ENCODE results near the gene TRAIP.
"Not testable (repeated sequence)": the region's sequence is repeated elsewhere in the genome, so short reads cannot be mapped to it uniquely, and the experiment has no call there.

Gene TRAIP

GRCh38 chr3:49856181-49857005 is at the start of gene TRAIP:
TSS of gene TRAIP (minus strand) at chr3:49856564. CDS start at chr3:49856453, 111 bp downstream.
- DNase-seq = peak; percentile 75

GRCh38 chr3:49904448-49904847 is 48.1 kb upstream of the TRAIP start:
- DNase-seq = not testable (repeated sequence)

- peak; percentile 72 for DNase-seq
These were observed 47.4 kb upstream of the TRAIP start, which contains the start of gene MST1R for GRCh38 chr3:49903451-49904424. TSS of gene MST1R (minus strand) at chr3:49903873. CDS start at chr3:49903609, 264 bp downstream.

DNA sequence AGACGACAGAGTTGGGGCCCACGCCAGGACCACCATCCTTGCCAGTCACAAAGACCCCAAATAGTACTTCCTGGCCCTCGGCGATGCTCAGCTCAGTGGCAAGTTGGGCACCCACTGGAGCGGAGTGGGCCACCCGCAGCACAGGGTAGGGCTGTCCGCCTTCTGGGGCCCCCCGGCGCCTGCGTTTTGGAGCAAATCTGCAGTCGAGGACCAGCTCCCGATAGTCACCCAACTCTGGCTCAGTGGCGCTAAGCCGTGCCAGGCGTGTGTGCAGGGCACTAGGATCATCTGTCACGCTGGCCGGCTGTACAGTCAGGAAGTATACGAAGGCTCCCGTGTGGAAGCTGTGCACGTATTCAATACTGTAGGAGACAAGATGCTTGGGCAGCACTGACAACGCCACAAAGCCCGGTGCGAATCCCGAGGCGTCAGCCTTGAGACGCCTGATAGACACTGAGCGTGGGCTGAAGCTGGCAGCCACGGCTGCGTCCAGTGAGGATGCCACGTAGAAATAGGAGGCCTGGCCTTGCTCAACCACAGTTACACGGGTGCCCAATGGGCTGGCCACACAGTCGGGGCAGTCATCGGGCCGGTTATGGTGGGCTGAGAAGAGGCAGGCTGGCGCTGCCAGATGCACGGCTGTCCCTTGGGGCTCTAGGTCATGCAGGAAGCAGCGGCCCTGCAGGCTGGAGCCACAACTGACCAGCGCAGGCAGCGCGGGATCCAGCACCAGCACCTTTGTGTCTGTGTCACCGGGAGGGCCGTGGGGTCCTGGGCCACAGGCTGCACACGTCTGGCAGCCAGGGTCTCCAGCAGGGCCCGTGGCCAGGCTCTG is 46.4 kb upstream of the TRAIP start:
- DNase-seq = no peak

- DNase-seq = no peak
These were observed 45.3 kb upstream of the TRAIP start for GRCh38 chr3:49901366-49902339.

DNA sequence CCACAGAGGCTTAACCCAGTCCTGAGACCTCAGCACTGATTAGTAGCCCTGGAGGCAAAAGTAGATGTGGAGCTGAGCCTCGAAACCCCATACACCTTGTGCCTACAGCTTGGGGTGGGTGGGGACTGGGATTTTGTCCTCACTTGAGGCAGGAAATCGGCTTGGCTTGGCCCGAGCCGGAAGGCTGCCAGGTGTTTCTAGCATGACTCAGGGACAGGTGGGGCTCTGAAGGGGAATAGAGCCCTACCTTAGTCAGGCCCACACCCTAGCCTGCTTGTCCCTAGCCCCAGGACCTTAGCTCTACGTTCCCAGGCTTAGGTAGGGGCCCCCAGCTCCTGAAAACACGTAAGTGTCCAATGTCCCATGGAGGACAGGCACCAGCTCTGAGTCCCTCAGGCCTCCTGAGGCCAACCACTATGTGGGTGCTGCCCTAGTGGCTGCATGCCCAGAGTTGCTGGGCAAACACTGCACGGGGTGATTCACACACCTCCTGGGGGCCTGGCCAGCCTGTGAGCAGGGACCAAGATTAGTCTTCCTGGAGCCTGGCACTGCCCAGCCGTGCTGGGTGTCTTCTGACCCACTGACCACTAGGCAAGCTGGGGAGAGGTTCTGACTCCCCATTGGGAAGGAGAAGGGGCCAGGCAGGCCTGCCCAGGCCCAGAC is 44.3 kb upstream of the TRAIP start:
- peak; percentile 37 for DNase-seq

GRCh38 chr3:49899815-49900214 is 43.5 kb upstream of the TRAIP start:
- DNase-seq = no peak

GRCh38 chr3:49898991-49899390 is 42.6 kb upstream of the TRAIP start:
- no peak for DNase-seq

DNA sequence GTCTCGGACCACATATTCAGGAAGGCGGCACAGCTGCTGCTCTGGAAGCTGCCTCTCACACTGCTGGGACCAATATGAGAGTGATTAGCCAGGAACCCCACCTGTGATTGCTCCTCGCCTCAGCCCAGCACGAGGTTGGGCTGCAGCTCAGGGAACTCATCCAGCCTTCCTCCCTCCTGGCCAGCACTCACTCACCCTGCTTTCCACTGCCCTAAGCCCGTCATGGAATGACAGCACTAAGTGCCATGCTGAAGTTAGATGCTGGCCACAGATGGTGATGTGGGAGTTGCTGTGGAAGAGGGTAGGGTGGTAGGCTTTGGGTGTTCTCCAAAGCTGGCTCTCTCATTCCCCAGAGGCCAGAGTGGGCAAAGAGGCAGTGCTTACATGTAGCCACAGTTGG is 40.0 kb upstream of the TRAIP start:
- no peak for DNase-seq

DNA sequence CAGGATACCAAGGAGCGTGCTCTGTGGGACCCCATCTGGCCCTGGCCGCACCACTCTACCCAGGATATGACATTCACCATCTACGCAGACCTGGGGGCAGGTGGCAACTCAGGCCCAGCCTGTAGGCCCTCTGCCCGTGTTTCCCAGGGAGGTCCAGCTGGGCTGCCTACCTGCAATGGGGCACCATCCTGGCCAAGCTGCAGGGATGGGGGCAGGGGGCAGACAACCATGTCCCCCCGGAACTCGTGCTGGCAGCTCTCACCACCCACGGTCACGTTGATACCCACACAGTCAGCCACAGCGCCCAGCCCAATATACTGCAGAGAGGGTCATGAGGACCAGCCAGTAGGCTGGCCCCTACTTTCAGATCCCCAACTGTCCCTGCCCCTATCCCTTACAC is 39.4 kb upstream of the TRAIP start:
- DNase-seq = no peak

DNA sequence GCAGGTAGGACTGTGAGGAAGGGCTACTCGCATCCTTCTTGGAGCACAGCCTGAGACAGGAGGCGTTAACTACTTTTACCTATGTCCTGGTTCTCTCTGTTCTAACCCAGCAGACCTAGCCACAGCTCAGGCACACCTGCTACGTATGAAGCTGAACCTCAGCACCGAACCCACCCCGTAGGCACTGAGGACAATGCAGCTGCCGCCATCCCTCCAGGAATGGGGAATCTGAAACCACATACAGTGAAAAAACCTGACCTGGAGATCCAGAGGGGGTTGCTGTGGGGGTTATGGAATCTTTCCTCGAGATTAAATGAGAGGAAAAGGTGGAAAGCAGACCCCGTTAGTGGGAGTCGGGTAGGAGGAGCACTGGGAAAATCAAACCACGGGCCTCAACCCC is 32.9 kb upstream of the TRAIP start:
- no peak for DNase-seq

- no peak for DNase-seq
These were observed 30.5 kb upstream of the TRAIP start for GRCh38 chr3:49886922-49887265.

DNA sequence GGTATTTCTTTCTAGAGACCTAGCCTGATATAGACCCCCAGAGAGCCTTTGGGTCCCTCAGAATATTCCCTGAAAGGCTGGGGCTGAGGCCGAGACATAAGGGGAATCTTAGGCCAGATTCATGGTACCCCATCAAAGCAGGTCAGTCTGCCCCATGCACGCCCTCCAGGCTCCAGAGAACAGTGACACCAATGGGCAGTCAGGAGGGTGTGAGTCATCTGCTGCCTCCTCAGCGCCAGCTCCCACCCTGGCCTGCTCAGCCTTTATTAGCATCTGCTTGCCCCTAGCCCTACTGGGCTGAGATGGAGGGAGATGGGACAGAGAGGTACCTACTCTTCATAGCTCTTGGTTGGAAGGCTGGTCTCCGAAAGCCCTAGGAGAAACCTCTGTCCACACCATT is 27.6 kb upstream of the TRAIP start:
- no peak for DNase-seq

- no peak for DNase-seq
These were observed 25.8 kb upstream of the TRAIP start for GRCh38 chr3:49882166-49882565.

DNA sequence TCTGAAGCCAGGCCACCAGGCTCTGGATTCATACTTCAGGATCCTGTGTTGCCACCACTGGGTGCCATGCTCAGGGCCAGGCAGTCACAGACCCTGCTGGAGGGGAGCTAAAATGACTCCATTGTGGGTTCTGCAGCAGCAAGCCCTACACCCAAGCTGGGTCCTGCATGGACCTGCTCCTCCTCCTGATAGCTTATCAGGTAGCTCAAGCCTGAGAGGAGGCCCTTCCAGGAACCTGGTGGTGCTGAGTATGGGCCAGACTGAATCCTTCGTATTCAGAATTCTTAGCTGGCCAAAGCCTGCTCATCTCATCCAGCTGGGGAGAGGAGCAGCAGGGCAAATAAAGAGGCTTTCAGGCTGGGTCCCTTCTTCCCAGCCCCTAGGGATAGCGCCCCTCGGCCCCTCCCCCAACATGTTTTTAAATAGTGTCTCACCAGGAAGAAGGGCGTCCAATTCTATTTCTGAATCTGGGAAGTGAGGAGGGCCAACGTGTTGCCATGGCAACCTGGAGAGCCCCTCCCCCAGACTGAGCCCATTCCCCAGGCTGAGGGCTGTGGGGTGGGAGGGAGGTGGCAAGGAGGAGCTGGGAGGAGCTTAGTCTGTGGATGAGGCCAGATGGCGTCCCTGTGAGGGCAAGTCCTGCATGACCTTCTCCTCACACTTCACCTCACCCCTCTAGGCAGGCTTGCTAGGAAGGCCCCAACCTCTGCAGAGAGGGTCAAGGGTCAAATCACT is 24.4 kb upstream of the TRAIP start:
- no peak for DNase-seq

- no peak for DNase-seq
These were observed 23.4 kb upstream of the TRAIP start for GRCh38 chr3:49879721-49880120.

DNA sequence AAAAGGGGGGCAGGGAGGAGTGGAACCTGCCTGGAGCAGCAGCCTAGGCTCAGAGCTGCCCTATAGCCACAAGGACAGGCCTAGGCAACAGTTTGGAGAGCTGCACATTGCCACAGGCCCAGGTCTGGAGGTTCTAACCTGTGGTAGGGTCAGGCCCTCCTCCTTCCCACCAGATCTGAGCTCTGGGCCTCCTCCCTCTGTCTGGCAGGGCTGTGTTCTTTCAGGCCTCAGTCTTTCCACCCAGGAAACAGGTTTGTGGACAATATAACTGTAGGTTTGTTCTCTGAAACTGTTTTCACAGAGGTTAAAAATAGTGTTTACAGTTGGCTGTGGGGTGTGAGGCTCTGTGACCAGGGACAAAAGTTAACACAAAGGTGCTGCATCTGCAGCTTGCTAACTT is 22.3 kb upstream of the TRAIP start:
- DNase-seq = no peak

GRCh38 chr3:49877716-49878115 is 21.4 kb upstream of the TRAIP start:
- no peak for DNase-seq

DNA sequence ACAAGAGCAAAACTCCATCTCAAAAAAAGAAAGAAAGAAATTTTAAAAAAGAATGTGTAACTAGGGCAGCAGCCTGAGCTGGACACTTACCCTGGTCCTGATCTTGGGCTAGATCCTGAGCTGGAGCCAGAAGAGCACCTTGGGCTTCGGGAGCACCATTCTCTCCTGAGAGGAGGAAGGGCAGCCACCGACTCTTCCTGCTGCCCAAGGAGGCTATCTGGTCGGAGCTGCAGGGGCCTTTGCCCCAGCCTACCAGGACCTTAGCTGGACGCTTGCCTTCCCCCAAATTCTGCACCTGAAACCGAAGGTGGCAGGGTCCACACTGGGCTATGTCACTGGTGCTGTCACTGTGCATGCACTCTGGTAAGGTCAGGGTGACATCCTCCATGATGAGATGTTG is 20.2 kb upstream of the TRAIP start:
- no peak for DNase-seq

GRCh38 chr3:49873623-49874022 is 17.3 kb upstream of the TRAIP start:
- no peak for DNase-seq

Data from NCI-H774 (cell line).